Colonic mucosa (tissue), 4 donors: Measurements from ENCODE around the gene CMKLR1. TPM values are rescaled to one million over a fixed set of nuclear protein-coding genes. Genes with fewer than 3 reads are reported as not detected.

ENCODE experiments used
- DNase-seq: peaks from one replicate; pipeline ENCODE4 v3.0.0-alpha.2; 2020
- H3K27ac ChIP-seq: fragments of 200-600 bp; one replicate; pipeline ENCODE4 v1.8.0; 2021
- H3K27me3 ChIP-seq: fragments of 200-600 bp; one replicate; pipeline ENCODE4 v1.8.0; 2021
- H3K36me3 ChIP-seq: fragments of 200-600 bp; one replicate; pipeline ENCODE4 v1.8.0; 2021
- H3K4me1 ChIP-seq: fragments of 200-600 bp; one replicate; pipeline ENCODE4 v1.8.0; 2021; ENCODE audit warnings: mild to moderate bottlenecking
- H3K4me3 ChIP-seq: fragments of 200-600 bp; one replicate; pipeline ENCODE4 v1.8.0; 2021
- H3K9ac ChIP-seq, 2 donors: one replicate each; pipeline ENCODE4 v1.7.0; 2013; ENCODE audit warnings: control low read depth in 2 of 2, low read depth in 2 of 2, low read length in 2 of 2
- H3K9me3 ChIP-seq: fragments of 200-600 bp; one replicate; pipeline ENCODE4 v1.8.0; 2021
- CTCF ChIP-seq: fragments of 200-600 bp; IDR thresholded peaks from one replicate; pipeline ENCODE4 v1.8.0; 2022; ENCODE audit warnings: antibody characterized with exemption, mild to moderate bottlenecking
- intact Hi-C: fragments of 100-400 bp; cut with DNase I; formaldehyde crosslinking; loops from one replicate; pipeline ENCODE4 v1.14.1; 2022
- total RNA-seq, 2 donors: library from RNA; stranded (reverse); fragmentation: NEBNext Ultra II Directional in 1 of 2; extraction: Animal tissue kit (Norgen Biotek cat#: 25700) in 1 of 2; gene quantifications; one replicate each; pipeline ENCODE4 v1.2.1, GENCODE V29; 2021
- donor health status: healthy.
- donor health status: DM: no; HTN: no; CAD: no.
- donor health status: DM: no; HTN: no; CAD: no.

The CMKLR1 gene
- total RNA-seq, 2 donors from 2014 or later, result 3.0 to 4.9 TPM

DNA sequence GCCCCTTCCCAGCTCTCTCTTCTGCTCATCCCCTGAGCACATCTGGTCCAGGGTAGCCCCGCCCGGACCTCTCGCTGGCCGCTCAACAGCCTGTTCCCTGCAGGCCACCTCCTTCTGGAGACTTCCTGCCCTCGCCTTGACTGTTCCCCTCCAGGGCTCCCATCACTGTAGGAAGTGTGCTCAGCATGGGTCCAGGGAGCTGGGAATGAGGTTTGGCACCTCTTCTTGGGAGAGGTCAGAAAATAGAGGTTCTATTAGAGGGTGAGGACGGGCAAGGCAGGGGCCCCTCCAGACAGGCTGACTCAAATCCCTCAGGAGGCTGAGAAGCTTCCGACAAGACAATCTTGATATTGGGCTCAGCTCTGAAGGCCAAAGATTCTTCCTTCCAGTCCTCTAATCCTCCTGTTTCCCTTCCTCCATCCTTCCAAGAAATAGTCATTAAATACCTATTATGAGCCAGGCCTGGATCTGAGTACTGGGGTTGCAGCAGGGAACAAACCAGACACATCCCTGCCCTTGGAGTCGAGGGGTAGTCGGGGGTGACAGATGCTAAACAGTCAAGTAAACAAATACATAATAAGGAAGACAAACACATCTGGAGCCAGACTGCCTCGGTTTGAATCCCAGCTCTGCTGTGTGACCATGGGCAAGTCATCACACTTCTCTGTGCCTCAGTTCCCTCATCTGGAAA lies 30.6 kb downstream of the CMKLR1 start:
- H3K36me3 ChIP-seq, result no peaks in the 10 kb centered on the region
- H3K4me1 ChIP-seq, result peaks cover 3% of the 10 kb centered on the region
- H3K9me3 ChIP-seq, result no peaks in the 10 kb centered on the region
- H3K27me3 ChIP-seq, result no peaks in the 10 kb centered on the region
- intact Hi-C loops, result no loop called here
- no peak for DNase-seq
- no peak overlapping the region for H3K4me3 ChIP-seq
- no peak for TF ChIP-seq CTCF
- H3K9ac ChIP-seq, result peak overlapping the region; percentile 15 to 30
- H3K27ac ChIP-seq, result no peak overlapping the region

- no peak overlapping the region for H3K27ac ChIP-seq
- intact Hi-C loops, result no loop called here
- H3K4me3 ChIP-seq, result no peak overlapping the region
- peaks cover 3% of the 10 kb centered on the region for H3K4me1 ChIP-seq
- no peaks in the 10 kb centered on the region for H3K9me3 ChIP-seq
- no peaks in the 10 kb centered on the region for H3K36me3 ChIP-seq
- DNase-seq, result no peak
- peak overlapping the region in 1 of 2 donors; percentile 48 for H3K9ac ChIP-seq
- TF ChIP-seq CTCF, result no peak
- no peaks in the 10 kb centered on the region for H3K27me3 ChIP-seq
These were observed 32.1 kb downstream of the CMKLR1 start for GRCh38 chr12:108307006-108307405.

DNA sequence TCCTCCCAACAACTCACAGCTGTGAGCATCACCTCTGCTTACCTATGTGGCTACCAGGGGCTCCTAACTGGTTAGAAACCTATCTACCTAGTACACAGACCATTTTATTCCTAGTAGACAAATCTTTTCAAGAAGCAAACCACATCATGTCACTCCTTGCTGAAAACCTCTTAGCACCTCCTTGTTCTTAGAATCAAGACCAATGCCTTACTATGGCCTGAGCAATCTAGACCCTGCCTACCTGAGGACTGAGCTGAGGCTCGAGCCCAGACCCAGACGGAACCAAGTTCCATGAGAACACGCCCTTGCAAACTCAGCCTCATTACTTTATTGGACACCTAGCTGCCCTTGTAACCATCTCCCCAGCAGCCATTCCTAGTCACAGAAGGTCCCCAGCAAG lies 32.6 kb downstream of the CMKLR1 start:
- peaks cover 3% of the 10 kb centered on the region for H3K4me1 ChIP-seq
- intact Hi-C loops, result no loop called here

DNA sequence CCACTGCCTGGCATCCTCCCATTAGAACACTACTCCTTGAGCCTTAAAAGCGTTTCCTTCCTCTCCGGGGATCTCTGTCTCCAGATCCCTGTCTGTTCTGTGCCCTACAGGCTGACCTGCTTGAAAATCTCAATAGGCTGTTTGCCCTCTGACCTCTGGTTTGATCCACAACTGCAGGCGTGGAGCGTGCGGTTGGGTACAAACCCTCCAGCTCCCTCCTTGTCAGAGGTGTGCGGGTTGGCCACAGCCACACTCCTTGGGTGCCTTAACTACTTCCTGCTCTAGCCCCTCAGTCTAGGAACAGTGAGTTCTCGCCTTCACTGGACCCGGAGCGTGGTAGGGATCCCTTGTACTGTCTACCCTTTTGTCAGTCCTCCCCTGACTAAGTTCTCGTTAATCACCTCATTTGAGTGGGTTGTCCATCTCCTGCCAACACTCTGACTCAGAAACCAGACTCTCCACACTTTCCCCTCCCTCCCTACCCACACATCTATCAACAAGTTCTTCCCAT lies 33.1 kb downstream of the CMKLR1 start:
- Histone ChIP-seq H3K9ac (peak overlapping the region in 1 of 2 donors; percentile 54), H3K4me1 (peaks cover 3% of the 10 kb centered on the region)
- intact Hi-C loops, result no loop called here

More for the DNA sequence above, 32.6 kb downstream of the CMKLR1 start:
- Histone ChIP-seq H3K27me3 (no peaks in the 10 kb centered on the region), H3K9ac (peak overlapping the region in 1 of 2 donors; percentile 48), H3K27ac (peak overlapping the region; percentile 69), H3K36me3 (no peaks in the 10 kb centered on the region), H3K4me3 (no peak overlapping the region), H3K9me3 (no peaks in the 10 kb centered on the region)
- no peak for DNase-seq
- TF ChIP-seq CTCF, result no peak

DNA sequence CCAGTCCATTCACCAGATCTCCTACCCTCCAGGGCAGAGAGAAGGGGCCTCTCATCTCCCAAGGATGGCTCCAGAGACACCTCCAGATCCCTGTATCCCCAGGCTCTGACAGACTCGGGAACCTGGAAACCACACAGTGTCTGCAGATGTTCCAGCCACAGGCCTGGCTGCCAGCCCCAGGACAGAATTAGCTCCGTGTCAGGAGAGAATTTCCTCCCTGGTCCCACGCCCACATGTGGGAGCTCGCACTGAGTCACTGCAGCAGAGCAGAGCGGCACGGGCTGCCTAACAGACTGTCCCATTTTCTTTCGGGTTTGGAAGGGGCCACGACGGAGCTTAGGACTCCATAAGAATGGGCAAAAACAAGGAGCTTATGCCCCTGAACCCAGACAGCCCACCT lies 33.6 kb downstream of the CMKLR1 start:
- peak; percentile 45 for DNase-seq
- intact Hi-C loops, result no loop called here
- peak overlapping the region; percentile 69 for H3K27ac ChIP-seq

More for the DNA sequence above, 33.1 kb downstream of the CMKLR1 start:
- H3K9me3 ChIP-seq, result no peaks in the 10 kb centered on the region
- no peak for DNase-seq
- TF ChIP-seq CTCF, result no peak
- peak overlapping the region; percentile 69 for H3K27ac ChIP-seq
- no peaks in the 10 kb centered on the region for H3K27me3 ChIP-seq
- H3K4me3 ChIP-seq, result no peak overlapping the region
- H3K36me3 ChIP-seq, result no peaks in the 10 kb centered on the region

More for the DNA sequence above, 33.6 kb downstream of the CMKLR1 start:
- no peaks in the 10 kb centered on the region for H3K27me3 ChIP-seq
- H3K4me3 ChIP-seq, result no peak overlapping the region
- H3K36me3 ChIP-seq, result no peaks in the 10 kb centered on the region
- no peaks in the 10 kb centered on the region for H3K9me3 ChIP-seq
- peak overlapping the region in 1 of 2 donors; percentile 54 for H3K9ac ChIP-seq
- TF ChIP-seq CTCF, result no peak
- peaks cover 3% of the 10 kb centered on the region for H3K4me1 ChIP-seq
